ENCODE results near the gene LYZL6.

The LYZL6 gene

DNA sequence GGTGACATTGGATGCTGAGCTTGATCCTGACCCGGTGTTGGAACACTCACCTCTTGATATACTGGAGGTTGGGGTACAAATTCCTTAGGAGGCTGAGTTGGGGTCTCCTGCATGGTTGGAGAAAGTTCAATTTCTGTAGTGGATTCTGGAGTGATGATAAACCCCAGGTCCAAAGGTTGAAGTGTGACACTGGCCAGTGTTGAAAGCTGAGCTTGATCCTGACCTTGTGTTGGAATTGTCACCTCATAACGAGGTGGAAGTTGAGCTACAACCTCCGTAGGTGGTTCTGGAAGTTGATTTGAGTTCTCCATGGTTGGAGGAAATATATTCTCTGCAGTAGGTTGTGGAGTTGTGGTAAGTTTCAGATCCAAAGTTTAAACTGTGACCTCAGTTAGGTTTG lies 34.1 kb downstream of the LYZL6 start:
- H3K4me3 ChIP-seq (ENCODE audit: low read depth, low read length): no peak overlapping the region
- TF ChIP-seq, protein P1, sequence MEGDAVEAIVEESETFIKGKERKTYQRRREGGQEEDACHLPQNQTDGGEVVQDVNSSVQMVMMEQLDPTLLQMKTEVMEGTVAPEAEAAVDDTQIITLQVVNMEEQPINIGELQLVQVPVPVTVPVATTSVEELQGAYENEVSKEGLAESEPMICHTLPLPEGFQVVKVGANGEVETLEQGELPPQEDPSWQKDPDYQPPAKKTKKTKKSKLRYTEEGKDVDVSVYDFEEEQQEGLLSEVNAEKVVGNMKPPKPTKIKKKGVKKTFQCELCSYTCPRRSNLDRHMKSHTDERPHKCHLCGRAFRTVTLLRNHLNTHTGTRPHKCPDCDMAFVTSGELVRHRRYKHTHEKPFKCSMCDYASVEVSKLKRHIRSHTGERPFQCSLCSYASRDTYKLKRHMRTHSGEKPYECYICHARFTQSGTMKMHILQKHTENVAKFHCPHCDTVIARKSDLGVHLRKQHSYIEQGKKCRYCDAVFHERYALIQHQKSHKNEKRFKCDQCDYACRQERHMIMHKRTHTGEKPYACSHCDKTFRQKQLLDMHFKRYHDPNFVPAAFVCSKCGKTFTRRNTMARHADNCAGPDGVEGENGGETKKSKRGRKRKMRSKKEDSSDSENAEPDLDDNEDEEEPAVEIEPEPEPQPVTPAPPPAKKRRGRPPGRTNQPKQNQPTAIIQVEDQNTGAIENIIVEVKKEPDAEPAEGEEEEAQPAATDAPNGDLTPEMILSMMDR (IDR thresholded peaks at IDR 0.05; ENCODE audit: borderline replicate concordance, insufficient read depth, low read depth, low read length): no peak

DNA sequence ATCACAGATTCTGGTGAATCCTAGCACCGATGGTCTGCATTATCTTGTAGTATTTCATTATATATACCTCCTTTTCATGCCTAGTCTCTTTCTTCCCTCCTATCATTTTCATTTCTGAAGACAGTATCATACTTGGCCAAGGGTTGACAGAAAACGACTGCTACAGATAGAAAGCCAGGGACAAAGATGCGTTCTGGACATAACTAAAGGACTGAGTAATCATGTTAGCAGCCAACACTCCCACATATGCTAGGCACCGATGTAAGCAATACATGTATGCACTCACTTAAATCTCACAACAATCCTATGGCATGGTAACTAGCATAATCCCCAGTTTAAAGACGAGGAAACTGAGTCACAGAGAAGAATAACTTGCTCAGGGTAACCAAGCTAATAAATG lies 35.8 kb downstream of the LYZL6 start:
- no peak overlapping the region for H3K4me3 ChIP-seq (ENCODE audit: low read depth, low read length)
- TF ChIP-seq, protein P1 (IDR thresholded peaks at IDR 0.05; ENCODE audit: borderline replicate concordance, insufficient read depth, low read depth, low read length): no peak

DNA sequence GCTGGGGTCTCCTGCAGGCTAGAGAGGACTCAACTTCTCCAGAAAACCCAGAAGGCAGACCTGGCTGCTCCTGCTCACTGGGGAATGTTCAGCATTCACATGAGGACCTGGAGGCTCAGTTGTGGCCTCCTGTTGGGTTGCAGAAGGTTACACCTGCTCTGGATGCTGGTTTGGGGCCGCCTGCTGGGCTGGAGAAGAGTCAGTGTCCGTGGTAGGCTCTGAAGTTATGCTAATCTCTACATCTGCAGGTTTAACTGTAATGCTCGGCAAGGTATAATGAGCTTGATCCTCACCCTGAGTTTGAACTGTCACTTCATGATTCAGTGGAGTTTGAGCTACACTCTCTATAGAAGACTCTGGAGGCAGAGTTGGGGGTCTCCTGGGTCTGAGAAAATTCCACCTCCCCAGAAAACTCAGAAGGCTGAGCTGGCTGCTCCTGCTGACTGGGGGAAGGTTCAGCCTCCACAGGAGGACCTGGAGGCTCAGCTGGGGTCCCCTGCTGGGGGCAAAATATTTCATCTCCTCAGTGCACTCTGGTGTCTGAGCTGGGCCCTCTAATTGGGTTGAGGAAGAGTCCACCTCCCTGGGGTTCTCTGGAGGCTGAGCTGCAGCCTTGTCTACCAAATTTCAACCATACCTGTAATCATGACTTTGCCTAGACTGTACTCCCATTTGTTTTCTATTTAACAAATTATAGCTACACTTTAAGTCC lies 36.4 kb downstream of the LYZL6 start:
- TF ChIP-seq, protein P1 (IDR thresholded peaks at IDR 0.05; ENCODE audit: borderline replicate concordance, insufficient read depth, low read depth, low read length): no peak

DNA sequence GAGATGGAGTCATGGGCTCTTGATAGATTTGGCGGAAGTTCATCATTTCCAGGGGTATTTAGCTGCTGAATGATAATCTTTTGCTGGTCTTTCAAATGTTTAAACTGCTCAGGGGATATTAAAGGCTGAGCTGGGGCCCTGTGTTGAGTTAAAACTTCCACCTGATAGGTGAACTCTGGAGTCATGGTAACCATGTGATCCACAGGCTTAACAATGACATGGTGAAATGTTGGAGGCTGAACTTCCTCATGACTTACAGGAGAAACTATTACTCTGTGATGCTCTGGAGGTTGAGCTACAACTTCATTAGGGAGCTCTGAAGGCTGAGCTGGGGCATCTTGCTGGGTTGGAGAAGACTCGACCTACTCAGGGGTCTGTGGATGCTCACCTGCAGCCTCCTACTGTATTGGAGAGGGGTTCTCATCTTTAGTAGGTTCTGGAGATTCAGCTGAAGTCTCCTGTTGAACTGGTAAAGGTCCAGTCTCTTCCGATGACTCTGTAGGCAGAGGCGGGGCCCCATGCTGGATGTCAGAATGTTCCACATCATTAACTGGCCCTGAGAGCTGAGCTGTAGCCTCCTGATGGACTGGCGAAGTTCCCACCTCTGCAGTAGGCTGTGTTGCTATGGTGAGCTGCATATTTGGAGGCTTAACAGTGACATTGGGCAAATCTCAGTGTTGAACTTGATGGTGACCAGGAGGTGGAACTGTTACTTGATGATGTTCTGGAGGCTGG lies 37.2 kb downstream of the LYZL6 start:
- H3K4me3 ChIP-seq (ENCODE audit: low read depth, low read length): no peak overlapping the region
- TF ChIP-seq, protein P1 (IDR thresholded peaks at IDR 0.05; ENCODE audit: borderline replicate concordance, insufficient read depth, low read depth, low read length): no peak

More for the DNA sequence above, 36.4 kb downstream of the LYZL6 start:
- no peak overlapping the region for H3K4me3 ChIP-seq (ENCODE audit: low read depth, low read length)

DNA sequence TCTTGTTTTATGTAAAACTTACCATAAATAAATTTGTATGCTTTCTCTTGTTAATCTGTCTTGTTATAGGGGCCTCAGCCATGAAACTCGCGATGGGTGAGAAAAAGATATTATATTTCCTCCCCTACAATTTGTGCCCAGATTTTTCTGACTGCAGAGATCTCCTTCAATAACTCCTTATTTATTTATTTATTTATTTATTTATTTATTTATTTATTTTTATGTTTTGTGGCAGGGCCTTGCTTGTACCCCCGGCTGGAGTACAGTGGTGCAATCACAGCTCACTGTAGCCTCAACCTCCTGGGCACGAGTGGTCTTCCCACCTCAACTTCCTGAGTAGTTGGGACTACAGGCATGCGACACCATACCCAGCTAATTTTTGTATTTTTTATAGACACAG lies 40.1 kb downstream of the LYZL6 start:
- no peak overlapping the region for H3K4me3 ChIP-seq (ENCODE audit: low read depth, low read length)
- TF ChIP-seq, protein P1 (IDR thresholded peaks at IDR 0.05; ENCODE audit: borderline replicate concordance, insufficient read depth, low read depth, low read length): no peak

DNA sequence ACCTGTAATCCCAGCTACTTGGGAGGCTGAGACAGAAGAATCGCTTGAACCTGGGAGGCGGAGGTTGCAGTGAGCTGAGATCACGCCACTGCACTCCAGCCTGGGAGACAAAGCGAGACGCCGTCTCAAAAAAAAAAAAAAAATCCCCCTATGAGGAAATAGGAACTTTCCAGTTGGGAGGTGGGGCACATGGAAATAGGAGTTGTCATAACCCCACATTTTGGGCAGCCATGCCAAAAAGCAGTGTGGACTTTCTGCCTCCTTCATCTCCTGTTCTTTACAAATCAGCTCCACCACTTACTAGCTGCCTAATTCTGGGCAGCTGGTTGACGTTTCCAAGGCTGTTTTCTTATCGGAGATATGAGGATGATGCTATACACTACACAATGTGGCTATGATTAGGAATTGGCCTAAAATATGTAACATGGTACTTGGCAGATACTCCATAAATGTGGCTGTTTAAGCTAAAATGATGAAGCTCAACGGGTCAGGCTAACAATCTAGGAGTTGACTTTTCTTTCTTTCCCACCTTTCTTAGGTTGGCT lies 41.8 kb downstream of the LYZL6 start:
- TF ChIP-seq, protein P1 (IDR thresholded peaks at IDR 0.05; ENCODE audit: borderline replicate concordance, insufficient read depth, low read depth, low read length): no peak
- H3K4me3 ChIP-seq (ENCODE audit: low read depth, low read length): no peak overlapping the region
